ENCODE measurements around the gene ENHO. TPM values are rescaled to one million over a fixed set of nuclear protein-coding genes. Genes with fewer than 3 reads are reported as not detected.

Gene ENHO
- total and polyA plus RNA-seq, 10 of the 15 experiments (the other 5 are each of a cell fraction or from before 2014, with no cell fraction given) = not detected

DNA sequence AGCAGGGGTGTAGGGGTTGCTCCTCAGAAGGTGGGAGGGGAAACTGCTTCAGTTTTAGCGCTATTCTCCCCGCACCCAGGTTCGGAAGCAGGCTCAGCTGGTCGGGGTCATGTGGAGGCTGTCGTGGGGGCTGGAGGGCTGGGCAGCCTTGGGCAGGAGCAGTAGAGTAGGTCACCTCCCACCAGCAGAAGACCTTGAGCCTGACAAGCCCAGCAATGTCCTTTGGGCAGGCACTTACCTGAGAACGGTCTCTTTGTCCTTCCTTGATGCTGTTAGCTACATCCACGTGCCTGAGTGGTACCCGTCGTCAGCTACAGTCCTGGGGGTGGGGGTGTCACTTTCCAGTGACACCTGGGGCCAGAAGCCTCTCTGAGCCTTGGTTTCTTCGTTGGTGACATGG lies 20.3 kb downstream of the ENHO start:
- DNase-seq (ENCODE audit: low read depth, low spot score) (no peak), FAIRE-seq (no peak), ATAC-seq (no peak)
- H3K27me3 ChIP-seq (replicated peaks in 1 of 2; ENCODE audit: control insufficient read depth in 2 of 2, insufficient read depth in 2 of 2, low read length in 1 of 2) = peaks cover 7 to 8% of the 10 kb centered on the region in 2 experiments
- intact Hi-C loops (cut with micrococcal nuclease; ENCODE audit: unreplicated experiment) (no loop called here), in situ Hi-C loops (cut with MboI) (no loop called here)
- ChIA-PET SMC1A (ENCODE audit: uncharacterized antibody, unreplicated experiment) (interaction anchor here (0.6 to 0.8 kb wide), 2 partner anchors 57 to 99 kb away, joined by 3 to 4 read pairs; no protein-coding TSS in a partner anchor), CTCF (interaction anchor here (1.2 to 3.8 kb wide), 6 partner anchors 13 to 132 kb away, joined by 4 to 38 read pairs (median 4); no protein-coding TSS in a partner anchor), POLR2A (no interaction called here), RAD21 (ENCODE audit: unreplicated experiment) (no interaction called here)
- TF ChIP-seq ELK1 (IDR thresholded peaks at IDR 0.05; ENCODE audit: low read depth, low read length) = no peak
- no peak for TF ChIP-seq STAT1 (conservative IDR thresholded peaks at IDR 0.05)
- TF ChIP-seq, protein P1, sequence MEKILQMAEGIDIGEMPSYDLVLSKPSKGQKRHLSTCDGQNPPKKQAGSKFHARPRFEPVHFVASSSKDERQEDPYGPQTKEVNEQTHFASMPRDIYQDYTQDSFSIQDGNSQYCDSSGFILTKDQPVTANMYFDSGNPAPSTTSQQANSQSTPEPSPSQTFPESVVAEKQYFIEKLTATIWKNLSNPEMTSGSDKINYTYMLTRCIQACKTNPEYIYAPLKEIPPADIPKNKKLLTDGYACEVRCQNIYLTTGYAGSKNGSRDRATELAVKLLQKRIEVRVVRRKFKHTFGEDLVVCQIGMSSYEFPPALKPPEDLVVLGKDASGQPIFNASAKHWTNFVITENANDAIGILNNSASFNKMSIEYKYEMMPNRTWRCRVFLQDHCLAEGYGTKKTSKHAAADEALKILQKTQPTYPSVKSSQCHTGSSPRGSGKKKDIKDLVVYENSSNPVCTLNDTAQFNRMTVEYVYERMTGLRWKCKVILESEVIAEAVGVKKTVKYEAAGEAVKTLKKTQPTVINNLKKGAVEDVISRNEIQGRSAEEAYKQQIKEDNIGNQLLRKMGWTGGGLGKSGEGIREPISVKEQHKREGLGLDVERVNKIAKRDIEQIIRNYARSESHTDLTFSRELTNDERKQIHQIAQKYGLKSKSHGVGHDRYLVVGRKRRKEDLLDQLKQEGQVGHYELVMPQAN (conservative IDR thresholded peaks at IDR 0.05) = no peak
- TF ChIP-seq SMAD5 (IDR thresholded peaks at IDR 0.05; ENCODE audit: low read depth) = no peak
- no peak for TF ChIP-seq JUND (IDR thresholded peaks at IDR 0.05; ENCODE audit: low read depth, low read length)
- TF ChIP-seq NFIC (IDR thresholded peaks at IDR 0.05; ENCODE audit: low read depth, low read length) = no peak
- TF ChIP-seq, protein P2, sequence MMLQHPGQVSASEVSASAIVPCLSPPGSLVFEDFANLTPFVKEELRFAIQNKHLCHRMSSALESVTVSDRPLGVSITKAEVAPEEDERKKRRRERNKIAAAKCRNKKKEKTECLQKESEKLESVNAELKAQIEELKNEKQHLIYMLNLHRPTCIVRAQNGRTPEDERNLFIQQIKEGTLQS (IDR thresholded peaks at IDR 0.05; ENCODE audit: borderline replicate concordance, extremely low read depth, low read depth, low read length) = no peak
- TF ChIP-seq JUNB (IDR thresholded peaks at IDR 0.05) = no peak
- TF ChIP-seq MLLT1 (IDR thresholded peaks at IDR 0.05) = no peak
- no peak for TF ChIP-seq BHLHE40 (IDR thresholded peaks at IDR 0.05; ENCODE audit: borderline replicate concordance in 1 of 2, low read depth in 2 of 2, low read length in 1 of 2)
- TF ChIP-seq ATF7 (IDR thresholded peaks at IDR 0.05; ENCODE audit: low read depth) = no peak
- TF ChIP-seq MTA3 (IDR thresholded peaks at IDR 0.05; ENCODE audit: borderline replicate concordance, low read length) = no peak
- TF ChIP-seq, protein P3, sequence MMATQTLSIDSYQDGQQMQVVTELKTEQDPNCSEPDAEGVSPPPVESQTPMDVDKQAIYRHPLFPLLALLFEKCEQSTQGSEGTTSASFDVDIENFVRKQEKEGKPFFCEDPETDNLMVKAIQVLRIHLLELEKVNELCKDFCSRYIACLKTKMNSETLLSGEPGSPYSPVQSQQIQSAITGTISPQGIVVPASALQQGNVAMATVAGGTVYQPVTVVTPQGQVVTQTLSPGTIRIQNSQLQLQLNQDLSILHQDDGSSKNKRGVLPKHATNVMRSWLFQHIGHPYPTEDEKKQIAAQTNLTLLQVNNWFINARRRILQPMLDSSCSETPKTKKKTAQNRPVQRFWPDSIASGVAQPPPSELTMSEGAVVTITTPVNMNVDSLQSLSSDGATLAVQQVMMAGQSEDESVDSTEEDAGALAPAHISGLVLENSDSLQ (IDR thresholded peaks at IDR 0.05) = no peak
- TF ChIP-seq SREBF1 (IDR thresholded peaks at IDR 0.05; ENCODE audit: low read length) = no peak
- no peak for TF ChIP-seq ETV6 (conservative IDR thresholded peaks at IDR 0.05 in 1 of 2, IDR thresholded peaks at IDR 0.05 in 1 of 2; ENCODE audit: borderline replicate concordance in 1 of 2, low read depth in 1 of 2)
- TF ChIP-seq SUZ12 (IDR thresholded peaks at IDR 0.05; ENCODE audit: unreplicated experiment) = no peak
- TF ChIP-seq EP300 (IDR thresholded peaks at IDR 0.05; ENCODE audit: borderline replicate concordance in 1 of 2, control insufficient read depth in 1 of 2, low read depth in 2 of 2, low read length in 2 of 2) = no peak
- TF ChIP-seq RFX5 (IDR thresholded peaks at IDR 0.05; ENCODE audit: low read depth, low read length) = no peak
- H3K4me3 ChIP-seq = no peak overlapping the region
- 22% methylated on average over 10 of the region's 10 CpGs for WGBS (ENCODE audit: insufficient coverage, insufficient replicate concordance, low lambda C conversion rate, missing lambda C conversion rate)
- H3K4me1 ChIP-seq (ENCODE audit: control insufficient read depth, insufficient read depth, low read length) = no peaks in the 10 kb centered on the region
- no peak overlapping the region for H3K9ac ChIP-seq (ENCODE audit: control insufficient read depth, insufficient read depth, low read length)
- no peak overlapping the region for H3K27ac ChIP-seq (ENCODE audit: control insufficient read depth, insufficient read depth)
- BruUV-seq (replicated peaks) = no TSS peak
- H3K4me2 ChIP-seq (ENCODE audit: control insufficient read depth, insufficient read depth) = no peak overlapping the region
- peaks cover 6% of the 10 kb centered on the region; the same call in 1 of the 2 replicates for H4K20me1 ChIP-seq (ENCODE audit: control insufficient read depth, insufficient read depth)
- no peaks in the 10 kb centered on the region for H3K9me3 ChIP-seq (replicated peaks; ENCODE audit: control insufficient read depth, insufficient read depth, low read length)
- no peaks in the 10 kb centered on the region for H3K79me2 ChIP-seq (ENCODE audit: control insufficient read depth, insufficient read depth, low read length)
- no peak overlapping the region for H2AFZ ChIP-seq (ENCODE audit: control insufficient read depth, low read depth, low read length)
- no peaks in the 10 kb centered on the region; a peak in 1 of 4 replicates for H3K36me3 ChIP-seq (ENCODE audit: control insufficient read depth in 2 of 2, insufficient read depth in 2 of 2, low read length in 1 of 2)

Measured in GM12878 (cell line).